Activated naive CD4-positive, alpha-beta T cell treated with anti-CD3 and anti-CD28 coated beads, Interleukin-2, amount 50 U/mL, for 72 hours (primary cell): Measurements from ENCODE around the gene ATP6V0E1. TPM values are rescaled to one million over a fixed set of nuclear protein-coding genes. Genes with fewer than 3 reads are reported as not detected.
A peak's percentile ranks its signal among the peaks of the same experiment; 100 is the strongest.

Experiments used
- ATAC-seq, 2 donors: fragments of 150-1000 bp; cut with Tn5 transposase; 2 replicates each; pipeline ENCODE4 v1.10.0; 2021; ENCODE audit warnings: mild to moderate bottlenecking in 2 of 2, moderate library complexity in 2 of 2
- DNase-seq, 2 donors: peaks; one replicate each; pipeline ENCODE4 v3.0.0; 2021 to 2022; ENCODE audit warnings: low spot score in 2 of 2
- H3K27ac Mint-ChIP-seq, 2 donors: one replicate each; pipeline ENCODE4 v1.8.0; 2022; ENCODE audit warnings: mild to moderate bottlenecking in 2 of 2, mixed read lengths in 2 of 2
- H3K36me3 Mint-ChIP-seq, 2 donors: one replicate each; pipeline ENCODE4 v1.8.0; 2022; ENCODE audit warnings: mixed read lengths in 2 of 2
- H3K9me3 Mint-ChIP-seq, 2 donors: one replicate each; pipeline ENCODE4 v1.8.0; 2022; ENCODE audit warnings: mixed read lengths in 2 of 2
- total RNA-seq, 2 donors: library from RNA; stranded (reverse); gene quantifications; one replicate each; pipeline ENCODE4 v1.2.3, GENCODE V29; 2022

Gene ATP6V0E1
- total RNA-seq: 10 to 100 TPM; 84.7 to 88.3 TPM

GRCh38 chr5:172983542-172984243 lies at the start of gene ATP6V0E1:
Gene ATP6V0E1 (plus strand): TSS chr5:172983771. CDS start chr5:172983861, 90 bp downstream.
- DNase-seq: peak; percentile 98 to 99
- H3K36me3 Mint-ChIP-seq: peaks cover 16 to 29% of the 10 kb centered on the region in 2 donors
- H3K9me3 Mint-ChIP-seq: no peaks in the 10 kb centered on the region
- ATAC-seq: peak; percentile 89 to 95
- peak within 1 kb of the TSS; percentile 98 to 99 for H3K27ac Mint-ChIP-seq

DNA sequence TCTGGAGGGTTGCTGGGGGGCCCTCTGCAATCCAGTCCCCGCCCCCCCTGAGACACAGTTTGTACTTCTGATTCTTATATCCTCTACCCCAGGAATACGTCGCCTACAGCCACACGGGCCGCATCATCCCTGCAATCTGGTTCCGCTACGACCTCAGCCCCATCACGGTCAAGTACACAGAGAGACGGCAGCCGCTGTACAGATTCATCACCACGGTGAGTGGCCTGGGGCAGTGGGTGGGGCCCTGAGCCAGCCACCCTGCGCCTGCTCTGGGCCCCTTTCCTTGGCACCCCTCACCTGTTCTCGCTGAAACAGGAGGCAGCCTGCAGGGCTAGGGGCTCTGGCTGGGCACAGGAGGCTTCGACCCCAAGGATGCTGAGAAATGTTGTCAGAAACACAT lies 48.5 kb upstream of the ATP6V0E1 start:
- ATAC-seq: no peak
- no peak overlapping the region for H3K27ac Mint-ChIP-seq
- DNase-seq: no peak
- H3K36me3 Mint-ChIP-seq: no peaks in the 10 kb centered on the region
- H3K9me3 Mint-ChIP-seq: no peaks in the 10 kb centered on the region

DNA sequence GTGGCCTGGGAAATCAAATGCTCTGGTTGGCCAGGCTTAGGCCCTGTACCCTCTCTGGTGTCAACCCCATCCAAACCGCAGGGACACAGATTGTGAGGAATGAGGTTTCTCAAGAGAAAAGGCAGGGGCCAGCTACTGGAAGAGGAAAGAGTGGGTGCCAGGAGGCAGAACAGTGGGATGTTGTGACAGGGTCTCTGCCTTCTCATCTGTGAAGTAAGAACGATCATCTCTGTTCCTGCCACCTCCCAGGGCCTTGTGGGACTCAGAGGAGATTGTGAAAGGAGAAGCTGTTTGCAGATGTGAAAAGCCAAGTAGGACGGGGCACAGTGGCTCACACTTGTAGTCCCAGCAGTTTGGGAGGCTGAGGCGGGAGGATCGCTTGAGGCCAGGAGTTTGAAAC lies 47.2 kb upstream of the ATP6V0E1 start:
- Mint-ChIP-seq H3K27ac (peak overlapping the region; percentile 2 to 81), H3K9me3 (no peaks in the 10 kb centered on the region), H3K36me3 (no peaks in the 10 kb centered on the region)
- DNase-seq: no peak
- no peak for ATAC-seq

GRCh38 chr5:172939071-172939470 lies 44.5 kb upstream of the ATP6V0E1 start:
- DNase-seq (peak in 1 of 2 donors; percentile 22), ATAC-seq (peak in 1 of 2 donors; percentile 49)
- Mint-ChIP-seq H3K36me3 (no peaks in the 10 kb centered on the region), H3K27ac (no peak overlapping the region), H3K9me3 (no peaks in the 10 kb centered on the region)

GRCh38 chr5:172939611-172940267 lies 43.8 kb upstream of the ATP6V0E1 start:
- H3K27ac Mint-ChIP-seq: no peak overlapping the region
- DNase-seq (no peak), ATAC-seq (no peak)
- no peaks in the 10 kb centered on the region for H3K36me3 Mint-ChIP-seq
- no peaks in the 10 kb centered on the region for H3K9me3 Mint-ChIP-seq

GRCh38 chr5:172940268-172941066 lies 43.1 kb upstream of the ATP6V0E1 start:
- no peaks in the 10 kb centered on the region for H3K36me3 Mint-ChIP-seq
- ATAC-seq (no peak), DNase-seq (no peak)

DNA sequence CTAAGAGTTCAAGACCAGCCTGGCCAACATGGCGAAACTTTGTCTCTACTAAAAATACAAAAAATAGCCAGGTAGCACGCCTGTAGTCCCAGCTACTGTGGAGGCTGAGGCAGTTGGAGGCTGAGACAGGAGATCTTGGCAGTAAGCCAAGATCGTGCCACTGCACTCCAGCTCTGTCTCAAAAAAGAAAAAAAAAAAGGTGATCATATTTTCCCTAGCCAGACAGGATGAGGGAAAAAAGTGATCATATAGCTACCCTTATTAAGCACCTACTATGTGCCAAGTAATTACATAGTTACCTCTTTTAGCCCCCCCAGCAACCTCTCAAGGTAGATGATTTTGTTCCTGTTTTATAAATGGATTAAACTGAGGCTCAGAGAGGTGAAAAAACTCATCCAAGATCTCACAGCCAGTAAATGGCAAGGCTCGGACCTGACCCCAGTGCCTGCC lies 42.5 kb upstream of the ATP6V0E1 start:
- Mint-ChIP-seq H3K27ac (peak overlapping the region in 1 of 2 donors; percentile 57), H3K9me3 (no peaks in the 10 kb centered on the region), H3K36me3 (no peaks in the 10 kb centered on the region)
- ATAC-seq (no peak), DNase-seq (no peak)

More at GRCh38 chr5:172940268-172941066, 43.1 kb upstream of the ATP6V0E1 start:
- H3K27ac Mint-ChIP-seq: no peak overlapping the region
- no peaks in the 10 kb centered on the region for H3K9me3 Mint-ChIP-seq

GRCh38 chr5:172942556-172942955 lies 41.0 kb upstream of the ATP6V0E1 start:
- DNase-seq (no peak), ATAC-seq (no peak)
- Mint-ChIP-seq H3K9me3 (no peaks in the 10 kb centered on the region), H3K27ac (peak overlapping the region in 1 of 2 donors; percentile 3), H3K36me3 (no peaks in the 10 kb centered on the region)

GRCh38 chr5:172943283-172943841 lies 40.2 kb upstream of the ATP6V0E1 start:
- H3K36me3 Mint-ChIP-seq: no peaks in the 10 kb centered on the region
- H3K27ac Mint-ChIP-seq: no peak overlapping the region
- no peaks in the 10 kb centered on the region for H3K9me3 Mint-ChIP-seq
- ATAC-seq: no peak
- no peak for DNase-seq

- ATAC-seq (no peak), DNase-seq (no peak)
- Mint-ChIP-seq H3K9me3 (no peaks in the 10 kb centered on the region), H3K27ac (no peak overlapping the region), H3K36me3 (no peaks in the 10 kb centered on the region)
Measured at GRCh38 chr5:172943906-172944305, 39.7 kb upstream of the ATP6V0E1 start.

- DNase-seq: no peak
- H3K27ac Mint-ChIP-seq: peak overlapping the region in 1 of 2 donors; percentile 40
- ATAC-seq: no peak
- H3K36me3 Mint-ChIP-seq: no peaks in the 10 kb centered on the region
- no peaks in the 10 kb centered on the region for H3K9me3 Mint-ChIP-seq
Measured at GRCh38 chr5:172944741-172945140, 38.8 kb upstream of the ATP6V0E1 start.

- peak overlapping the region in 1 of 2 donors; percentile 40 for H3K27ac Mint-ChIP-seq
- no peaks in the 10 kb centered on the region for H3K36me3 Mint-ChIP-seq
- H3K9me3 Mint-ChIP-seq: no peaks in the 10 kb centered on the region
- ATAC-seq (no peak), DNase-seq (no peak)
Measured at GRCh38 chr5:172945151-172945550, 38.4 kb upstream of the ATP6V0E1 start.

DNA sequence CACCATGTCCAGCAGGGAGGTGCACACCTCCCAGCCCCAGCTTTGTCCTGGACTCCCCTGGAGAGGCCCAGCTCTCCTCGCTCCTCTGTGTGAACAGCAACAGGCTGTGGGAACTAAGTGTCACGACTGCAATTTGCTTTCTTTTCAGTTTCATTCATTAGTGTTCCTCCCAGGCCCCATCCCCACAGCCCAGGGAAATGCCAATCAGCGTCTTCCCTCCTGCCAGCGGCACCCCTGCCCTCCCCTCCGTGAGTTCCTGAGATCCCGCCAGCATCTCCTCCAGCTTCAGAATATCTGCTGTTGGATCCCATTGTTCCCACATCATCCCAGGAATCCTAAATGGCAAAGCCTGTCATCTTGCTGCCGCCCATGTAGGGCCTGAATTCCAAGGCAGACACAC lies 37.4 kb upstream of the ATP6V0E1 start:
- no peaks in the 10 kb centered on the region for H3K9me3 Mint-ChIP-seq
- DNase-seq (no peak), ATAC-seq (no peak)
- no peaks in the 10 kb centered on the region for H3K36me3 Mint-ChIP-seq
- peak overlapping the region in 1 of 2 donors; percentile 75 for H3K27ac Mint-ChIP-seq

DNA sequence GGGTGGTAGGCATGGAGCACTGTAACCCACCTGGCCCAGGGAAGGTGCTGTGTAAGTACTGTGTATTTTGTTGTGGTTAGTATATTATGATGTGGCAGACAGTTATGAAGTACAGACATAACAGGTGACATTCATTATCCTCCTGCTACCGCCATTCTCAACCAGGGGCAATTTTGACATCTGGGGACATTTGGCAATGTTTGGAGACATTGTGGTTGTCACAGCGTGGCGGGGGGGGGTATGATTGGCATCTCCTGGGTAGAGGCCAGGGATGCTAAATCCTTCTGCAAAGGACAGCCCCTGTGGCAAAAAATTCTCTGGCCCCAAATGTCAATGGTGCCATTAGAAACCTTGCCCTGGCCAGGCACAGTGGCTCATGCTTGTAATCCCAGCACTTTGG lies 34.1 kb upstream of the ATP6V0E1 start:
- Mint-ChIP-seq H3K9me3 (no peaks in the 10 kb centered on the region), H3K27ac (no peak overlapping the region), H3K36me3 (no peaks in the 10 kb centered on the region)
- ATAC-seq: peak in 1 of 2 donors; percentile 51
- no peak for DNase-seq

DNA sequence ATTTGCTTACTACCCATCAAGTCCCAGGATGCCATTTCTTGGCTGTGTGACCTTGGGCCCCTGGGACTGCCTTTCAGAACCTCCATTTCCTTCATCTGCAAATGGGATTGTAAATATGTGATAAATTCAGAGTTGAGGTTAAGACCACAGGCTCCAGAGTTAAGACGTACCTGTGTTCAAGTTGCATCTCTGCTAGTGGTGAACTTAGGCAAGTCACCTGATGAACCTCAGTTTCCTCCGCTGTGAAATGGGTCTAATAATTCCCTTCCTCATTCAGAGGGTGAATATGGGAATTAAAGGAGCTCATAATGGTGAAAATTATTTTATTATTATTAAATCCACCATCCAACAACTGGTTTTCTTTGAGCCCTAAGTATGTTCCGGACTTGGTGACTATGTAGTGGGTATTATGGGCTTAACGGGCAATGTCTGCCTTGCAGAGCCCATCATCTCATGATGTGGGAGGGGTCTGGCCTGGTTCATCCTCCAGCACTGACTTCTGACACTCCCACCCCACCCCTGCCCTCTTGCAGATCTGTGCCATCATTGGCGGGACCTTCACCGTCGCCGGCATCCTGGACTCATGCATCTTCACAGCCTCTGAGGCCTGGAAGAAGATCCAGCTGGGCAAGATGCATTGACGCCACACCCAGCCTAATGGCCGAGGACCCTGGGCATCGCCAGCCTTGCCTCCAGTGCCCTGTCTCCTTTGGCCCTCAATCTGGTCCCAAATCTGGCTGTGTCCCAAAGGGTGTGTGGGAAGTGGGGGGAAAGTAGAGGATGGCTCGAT lies 33.2 kb upstream of the ATP6V0E1 start:
- H3K27ac Mint-ChIP-seq: no peak overlapping the region
- no peaks in the 10 kb centered on the region for H3K9me3 Mint-ChIP-seq
- DNase-seq (no peak), ATAC-seq (no peak)
- H3K36me3 Mint-ChIP-seq: no peaks in the 10 kb centered on the region

DNA sequence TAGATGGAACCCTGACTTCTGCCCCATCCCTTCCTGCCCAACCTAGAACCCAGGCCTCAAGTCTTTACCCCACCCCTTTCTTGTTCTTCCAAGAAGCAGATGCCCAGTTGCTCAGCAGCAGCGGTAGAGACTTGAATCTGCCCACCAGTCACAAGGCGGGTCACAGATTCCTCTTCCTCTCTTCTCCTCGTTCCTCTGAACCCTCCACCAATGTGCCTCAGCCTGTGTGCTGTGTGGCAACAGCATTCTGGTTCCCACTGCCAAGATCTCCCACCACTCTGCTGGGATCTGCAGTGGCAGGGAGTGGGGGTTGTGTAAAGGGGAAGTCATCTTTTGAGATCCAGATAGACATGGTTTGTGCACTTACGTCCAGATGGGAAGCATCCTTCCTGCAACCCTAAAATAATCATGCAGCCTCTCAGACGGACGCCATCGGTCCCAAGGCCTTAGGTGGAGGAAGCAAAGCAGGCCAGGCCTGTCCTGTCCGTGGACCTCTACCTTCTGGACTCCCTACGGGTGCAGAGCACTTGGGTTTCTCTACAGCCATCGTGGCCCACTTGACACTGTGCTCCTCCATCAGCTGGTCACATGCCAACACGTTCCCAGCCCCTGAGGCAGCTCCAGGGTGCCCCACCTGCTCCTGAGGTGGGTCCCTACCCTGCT lies 32.1 kb upstream of the ATP6V0E1 start:
- Mint-ChIP-seq H3K27ac (peak overlapping the region in 1 of 2 donors; percentile 30), H3K36me3 (no peaks in the 10 kb centered on the region), H3K9me3 (no peaks in the 10 kb centered on the region)
- ATAC-seq: no peak
- no peak for DNase-seq
